Liver (tissue), 9 donors: ENCODE data around the gene PGR. TPM values are rescaled to one million over a fixed set of nuclear protein-coding genes. Genes with fewer than 3 reads are reported as not detected.

Source experiments
- DNase-seq: peaks from one replicate; pipeline ENCODE4 v3.0.0-alpha.2; 2017; ENCODE audit warnings: low spot score
- H3K27ac ChIP-seq, 2 donors: one replicate each; pipeline ENCODE4 v1.7.0; 2013; ENCODE audit warnings: inconsistent platforms in 2 of 2, low read length in 2 of 2, control low read depth in 1 of 2, low read depth in 1 of 2, mild to moderate bottlenecking in 1 of 2
- H3K27me3 ChIP-seq, 4 donors: one replicate each; pipeline versions ENCODE4 v1.6.1 to v1.7.0; 2013; ENCODE audit warnings: low read length in 3 of 4, inconsistent platforms in 1 of 4, mild to moderate bottlenecking in 1 of 4, moderate library complexity in 1 of 4; ENCODE audit not compliant: control insufficient read depth in 4 of 4, insufficient read depth in 4 of 4
- H3K36me3 ChIP-seq, 4 donors: one replicate each; pipeline versions ENCODE4 v1.6.1 to v1.7.0; 2013; ENCODE audit warnings: low read length in 3 of 4, mild to moderate bottlenecking in 3 of 4, low read depth in 1 of 4, moderate library complexity in 1 of 4; ENCODE audit not compliant: control insufficient read depth in 4 of 4, insufficient read depth in 3 of 4
- H3K4me1 ChIP-seq, 4 donors: one replicate each; pipeline versions ENCODE4 v1.6.1 to v1.7.0; 2013; ENCODE audit warnings: low read length in 3 of 4, mild to moderate bottlenecking in 3 of 4, moderate library complexity in 1 of 4; ENCODE audit not compliant: control insufficient read depth in 4 of 4, insufficient read depth in 4 of 4
- H3K4me3 ChIP-seq, 3 donors: one replicate each; pipeline versions ENCODE4 v1.6.1 to v1.7.0; 2013; ENCODE audit warnings: low read length in 3 of 3, control low read depth in 1 of 3, low read depth in 1 of 3, mild to moderate bottlenecking in 1 of 3
- H3K9ac ChIP-seq, 2 donors: one replicate each; pipeline ENCODE4 v1.7.0; 2013; ENCODE audit warnings: low read length in 2 of 2, mild to moderate bottlenecking in 2 of 2, moderate library complexity in 2 of 2, control low read depth in 1 of 2, low read depth in 1 of 2
- H3K9me3 ChIP-seq, 4 donors: one replicate each; pipeline versions ENCODE4 v1.6.1 to v1.7.0; 2013; ENCODE audit warnings: low read length in 3 of 4; ENCODE audit not compliant: control insufficient read depth in 4 of 4
- EGR1 ChIP-seq, 2 donors: IDR thresholded peaks; 2 replicates each; pipeline ENCODE4 v1.6.1; 2016 to 2018; ENCODE audit warnings: antibody characterized with exemption in 2 of 2, low read depth in 2 of 2
- FOXA2 ChIP-seq: IDR thresholded peaks from 2 replicates; pipeline ENCODE4 v1.6.1; 2016; ENCODE audit warnings: antibody characterized with exemption
- GABPA ChIP-seq, 2 donors: IDR thresholded peaks in 1 of 2; conservative IDR thresholded peaks in 1 of 2; 2 replicates each; pipeline ENCODE4 v1.6.1; 2016; ENCODE audit warnings: antibody characterized with exemption in 2 of 2, mild to moderate bottlenecking in 1 of 2, moderate library complexity in 1 of 2
- HNF4A ChIP-seq, 2 donors: conservative IDR thresholded peaks; 2 replicates each; pipeline ENCODE4 v1.6.1; 2016; ENCODE audit warnings: antibody characterized with exemption in 2 of 2, mild to moderate bottlenecking in 2 of 2
- NR2F2 ChIP-seq: IDR thresholded peaks from 2 replicates; pipeline ENCODE4 v1.6.1; 2016; ENCODE audit warnings: antibody characterized with exemption
- RXRA ChIP-seq, 2 donors: IDR thresholded peaks; 2 replicates each; pipeline ENCODE4 v1.6.1; 2017 to 2018; ENCODE audit warnings: antibody characterized with exemption in 2 of 2, mild to moderate bottlenecking in 1 of 2
- SP1 ChIP-seq: IDR thresholded peaks from 2 replicates; pipeline ENCODE4 v1.6.1; 2018; ENCODE audit warnings: antibody characterized with exemption, mild to moderate bottlenecking
- YY1 ChIP-seq: IDR thresholded peaks from 2 replicates; pipeline ENCODE4 v1.6.1; 2016; ENCODE audit warnings: antibody characterized with exemption, mild to moderate bottlenecking
- WGBS: extraction: QIAGEN DNeasy Blood & Tissue Kit; methylation state at CpG from one replicate; pipeline ENCODE4 v1.1.7; 2013; 5-methylcytosine and 5-hydroxymethylcytosine counted together
- polyA plus RNA-seq, 2 donors: library from polyadenylated mRNA; stranded (reverse) in 1 of 2; unstranded in 1 of 2; fragments of 200-250 nt in 1 of 2; fragments of >200 nt in 1 of 2; fragmentation: Nextera tagmentation in 1 of 2; extraction: Ambion mirVana in 1 of 2; gene quantifications; one replicate each; pipeline versions ENCODE4 v1.2.1 to v1.2.3, GENCODE V29; 2013 to 2015
- total RNA-seq, 2 donors: library from RNA; depleted of rRNA; stranded (reverse); fragments of >200 nt; gene quantifications; one replicate each; pipeline ENCODE4 v1.2.3, GENCODE V29; 2014
- TF ChIP-seq, protein P1 (sequence below): fragments of 150-350 bp; IDR thresholded peaks from 2 replicates; pipeline ENCODE4 v1.5.1; 2017; ENCODE audit warnings: improper control_type of control experiment, low read depth, low read length; ENCODE audit not compliant: missing input control
- TF ChIP-seq, protein P2 (sequence below): IDR thresholded peaks from 2 replicates; pipeline ENCODE4 v1.6.1; 2016; ENCODE audit warnings: antibody characterized with exemption
- TF ChIP-seq, protein P3 (sequence below): IDR thresholded peaks from 2 replicates; pipeline ENCODE4 v1.6.1; 2016; ENCODE audit warnings: antibody characterized with exemption, mild to moderate bottlenecking
- TF ChIP-seq, protein P4 (sequence below): IDR thresholded peaks from 2 replicates; pipeline ENCODE4 v1.6.1; 2016; ENCODE audit warnings: antibody characterized with exemption
- donor health status: healthy.
- donor health status: healthy.
- donor health status: healthy.
- donor health status: healthy.
- donor health status: healthy.

PGR gene
- total and polyA plus RNA-seq, 4 donors, result 0.04 to 0.17 (median 0.16) TPM; not detected in 1

DNA sequence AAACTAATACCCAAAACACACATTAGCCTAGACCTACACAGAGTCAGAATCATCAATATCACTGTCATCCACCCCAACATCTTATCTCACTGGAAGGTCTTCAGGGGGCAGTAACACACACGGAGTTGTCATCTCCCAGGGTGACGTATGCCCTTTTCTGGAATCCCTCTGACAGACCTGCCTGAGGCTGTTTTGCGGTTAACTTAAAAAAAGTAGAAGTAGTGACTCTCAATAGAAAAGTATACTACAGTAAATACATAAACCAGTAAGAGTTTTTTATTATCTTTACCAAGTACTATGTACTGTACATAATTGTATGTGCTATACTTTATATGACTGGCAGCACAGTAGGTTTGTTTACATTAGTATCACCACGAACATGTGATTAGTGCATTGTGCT, 80.5 kb downstream of the PGR start:
- Histone ChIP-seq H3K27ac (no peak overlapping the region), H3K9me3 (no peaks in the 10 kb centered on the region), H3K27me3 (no peaks in the 10 kb centered on the region), H3K36me3 (no peaks in the 10 kb centered on the region), H3K4me3 (no peak overlapping the region), H3K4me1 (no peaks in the 10 kb centered on the region), H3K9ac (no peak overlapping the region)
- no peak for DNase-seq
- 44% methylated on average over 4 of the region's 4 CpGs for WGBS
- TF ChIP-seq HNF4A (conservative IDR thresholded peaks at IDR 0.05) (no peak), RXRA (IDR thresholded peaks at IDR 0.05) (no peak), SP1 (no peak), EGR1 (IDR thresholded peaks at IDR 0.05; ENCODE audit: low read depth in 2 of 2) (no peak)

DNA sequence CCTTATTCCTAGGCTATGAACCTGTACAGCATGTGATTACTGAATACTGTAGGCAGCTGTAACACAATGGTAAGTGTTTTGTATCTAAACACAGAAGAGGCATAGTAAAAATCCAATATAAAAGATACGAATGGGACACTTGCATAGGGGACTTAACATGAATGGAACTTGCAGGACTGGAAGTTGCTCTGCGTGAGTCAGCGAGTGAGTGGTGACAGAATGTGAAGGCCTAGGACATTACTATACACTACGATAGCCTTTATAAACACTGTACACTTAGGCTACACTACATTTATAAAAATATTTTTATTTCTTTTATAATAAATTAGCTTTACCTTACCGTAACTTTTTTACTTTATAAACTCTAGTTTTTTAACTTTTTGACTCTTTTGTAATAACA, 81.1 kb downstream of the PGR start:
- no peaks in the 10 kb centered on the region for H3K9me3 ChIP-seq
- no peak overlapping the region for H3K4me3 ChIP-seq
- no peaks in the 10 kb centered on the region for H3K36me3 ChIP-seq
- H3K9ac ChIP-seq, result no peak overlapping the region
- no peak for DNase-seq
- no peaks in the 10 kb centered on the region for H3K4me1 ChIP-seq
- H3K27ac ChIP-seq, result no peak overlapping the region
- 92% methylated on average over 5 of the region's 5 CpGs for WGBS
- TF ChIP-seq GABPA (IDR thresholded peaks at IDR 0.05 in 1 of 2, conservative IDR thresholded peaks at IDR 0.05 in 1 of 2), result no peak
- TF ChIP-seq, protein P1, sequence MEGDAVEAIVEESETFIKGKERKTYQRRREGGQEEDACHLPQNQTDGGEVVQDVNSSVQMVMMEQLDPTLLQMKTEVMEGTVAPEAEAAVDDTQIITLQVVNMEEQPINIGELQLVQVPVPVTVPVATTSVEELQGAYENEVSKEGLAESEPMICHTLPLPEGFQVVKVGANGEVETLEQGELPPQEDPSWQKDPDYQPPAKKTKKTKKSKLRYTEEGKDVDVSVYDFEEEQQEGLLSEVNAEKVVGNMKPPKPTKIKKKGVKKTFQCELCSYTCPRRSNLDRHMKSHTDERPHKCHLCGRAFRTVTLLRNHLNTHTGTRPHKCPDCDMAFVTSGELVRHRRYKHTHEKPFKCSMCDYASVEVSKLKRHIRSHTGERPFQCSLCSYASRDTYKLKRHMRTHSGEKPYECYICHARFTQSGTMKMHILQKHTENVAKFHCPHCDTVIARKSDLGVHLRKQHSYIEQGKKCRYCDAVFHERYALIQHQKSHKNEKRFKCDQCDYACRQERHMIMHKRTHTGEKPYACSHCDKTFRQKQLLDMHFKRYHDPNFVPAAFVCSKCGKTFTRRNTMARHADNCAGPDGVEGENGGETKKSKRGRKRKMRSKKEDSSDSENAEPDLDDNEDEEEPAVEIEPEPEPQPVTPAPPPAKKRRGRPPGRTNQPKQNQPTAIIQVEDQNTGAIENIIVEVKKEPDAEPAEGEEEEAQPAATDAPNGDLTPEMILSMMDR, result no peak
- TF ChIP-seq, protein P2, sequence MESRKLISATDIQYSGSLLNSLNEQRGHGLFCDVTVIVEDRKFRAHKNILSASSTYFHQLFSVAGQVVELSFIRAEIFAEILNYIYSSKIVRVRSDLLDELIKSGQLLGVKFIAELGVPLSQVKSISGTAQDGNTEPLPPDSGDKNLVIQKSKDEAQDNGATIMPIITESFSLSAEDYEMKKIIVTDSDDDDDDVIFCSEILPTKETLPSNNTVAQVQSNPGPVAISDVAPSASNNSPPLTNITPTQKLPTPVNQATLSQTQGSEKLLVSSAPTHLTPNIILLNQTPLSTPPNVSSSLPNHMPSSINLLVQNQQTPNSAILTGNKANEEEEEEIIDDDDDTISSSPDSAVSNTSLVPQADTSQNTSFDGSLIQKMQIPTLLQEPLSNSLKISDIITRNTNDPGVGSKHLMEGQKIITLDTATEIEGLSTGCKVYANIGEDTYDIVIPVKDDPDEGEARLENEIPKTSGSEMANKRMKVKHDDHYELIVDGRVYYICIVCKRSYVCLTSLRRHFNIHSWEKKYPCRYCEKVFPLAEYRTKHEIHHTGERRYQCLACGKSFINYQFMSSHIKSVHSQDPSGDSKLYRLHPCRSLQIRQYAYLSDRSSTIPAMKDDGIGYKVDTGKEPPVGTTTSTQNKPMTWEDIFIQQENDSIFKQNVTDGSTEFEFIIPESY, result no peak
- TF ChIP-seq, protein P3, sequence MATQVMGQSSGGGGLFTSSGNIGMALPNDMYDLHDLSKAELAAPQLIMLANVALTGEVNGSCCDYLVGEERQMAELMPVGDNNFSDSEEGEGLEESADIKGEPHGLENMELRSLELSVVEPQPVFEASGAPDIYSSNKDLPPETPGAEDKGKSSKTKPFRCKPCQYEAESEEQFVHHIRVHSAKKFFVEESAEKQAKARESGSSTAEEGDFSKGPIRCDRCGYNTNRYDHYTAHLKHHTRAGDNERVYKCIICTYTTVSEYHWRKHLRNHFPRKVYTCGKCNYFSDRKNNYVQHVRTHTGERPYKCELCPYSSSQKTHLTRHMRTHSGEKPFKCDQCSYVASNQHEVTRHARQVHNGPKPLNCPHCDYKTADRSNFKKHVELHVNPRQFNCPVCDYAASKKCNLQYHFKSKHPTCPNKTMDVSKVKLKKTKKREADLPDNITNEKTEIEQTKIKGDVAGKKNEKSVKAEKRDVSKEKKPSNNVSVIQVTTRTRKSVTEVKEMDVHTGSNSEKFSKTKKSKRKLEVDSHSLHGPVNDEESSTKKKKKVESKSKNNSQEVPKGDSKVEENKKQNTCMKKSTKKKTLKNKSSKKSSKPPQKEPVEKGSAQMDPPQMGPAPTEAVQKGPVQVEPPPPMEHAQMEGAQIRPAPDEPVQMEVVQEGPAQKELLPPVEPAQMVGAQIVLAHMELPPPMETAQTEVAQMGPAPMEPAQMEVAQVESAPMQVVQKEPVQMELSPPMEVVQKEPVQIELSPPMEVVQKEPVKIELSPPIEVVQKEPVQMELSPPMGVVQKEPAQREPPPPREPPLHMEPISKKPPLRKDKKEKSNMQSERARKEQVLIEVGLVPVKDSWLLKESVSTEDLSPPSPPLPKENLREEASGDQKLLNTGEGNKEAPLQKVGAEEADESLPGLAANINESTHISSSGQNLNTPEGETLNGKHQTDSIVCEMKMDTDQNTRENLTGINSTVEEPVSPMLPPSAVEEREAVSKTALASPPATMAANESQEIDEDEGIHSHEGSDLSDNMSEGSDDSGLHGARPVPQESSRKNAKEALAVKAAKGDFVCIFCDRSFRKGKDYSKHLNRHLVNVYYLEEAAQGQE, result no peak
- no peak for TF ChIP-seq RXRA (IDR thresholded peaks at IDR 0.05)
- TF ChIP-seq, protein P4, sequence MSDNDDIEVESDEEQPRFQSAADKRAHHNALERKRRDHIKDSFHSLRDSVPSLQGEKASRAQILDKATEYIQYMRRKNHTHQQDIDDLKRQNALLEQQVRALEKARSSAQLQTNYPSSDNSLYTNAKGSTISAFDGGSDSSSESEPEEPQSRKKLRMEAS, result no peak
- no peak for TF ChIP-seq NR2F2
- no peak for TF ChIP-seq YY1
- TF ChIP-seq FOXA2, result no peak
- TF ChIP-seq HNF4A (conservative IDR thresholded peaks at IDR 0.05), result no peak
- H3K27me3 ChIP-seq, result no peaks in the 10 kb centered on the region
